H1 (cell line): ENCODE data around the gene PCDHGA1.

Source experiments
- EZH2 ChIP-seq: fragments of 200-600 bp; sonication (generic); IDR thresholded peaks from 2 replicates; pipeline ENCODE4 v1.7.1; 2012; ENCODE audit warnings: low read depth, mild to moderate bottlenecking, moderate library complexity, low read length, inconsistent platforms; ENCODE audit not compliant: severe bottlenecking
- GTF2F1 ChIP-seq: IDR thresholded peaks from 2 replicates; pipeline ENCODE4 v1.6.1; 2012; ENCODE audit warnings: low read depth, low read length, improper control_type of control experiment, borderline replicate concordance
- POLR2A ChIP-seq, 2 experiments: IDR thresholded peaks; 1 replicate in 1 of 2; 2 replicates in 1 of 2; pipeline ENCODE4 v1.6.1; 2011; ENCODE audit warnings: low read depth in 2 of 2, low read length in 2 of 2, mild to moderate bottlenecking in 2 of 2; ENCODE audit errors: control extremely low read depth in 1 of 2
- TCF12 ChIP-seq: IDR thresholded peaks from 2 replicates; pipeline ENCODE4 v1.6.1; 2011; ENCODE audit warnings: low read depth, mild to moderate bottlenecking, low read length
- TF ChIP-seq, protein P1 (sequence below), 3 experiments: IDR thresholded peaks; 1 replicate in 2 of 3; 2 replicates in 1 of 3; pipeline versions ENCODE4 v1.5.1 to v1.6.1; 2011; ENCODE audit warnings: low read length in 3 of 3, mild to moderate bottlenecking in 3 of 3, inconsistent platforms in 2 of 3, low read depth in 1 of 3, moderate library complexity in 1 of 3; ENCODE audit not compliant: insufficient read depth in 1 of 3; ENCODE audit errors: control extremely low read depth in 1 of 3
- TF ChIP-seq, protein P2 (sequence below): IDR thresholded peaks from 2 replicates; pipeline ENCODE4 v1.6.1; 2012; ENCODE audit warnings: inconsistent platforms

DNA sequence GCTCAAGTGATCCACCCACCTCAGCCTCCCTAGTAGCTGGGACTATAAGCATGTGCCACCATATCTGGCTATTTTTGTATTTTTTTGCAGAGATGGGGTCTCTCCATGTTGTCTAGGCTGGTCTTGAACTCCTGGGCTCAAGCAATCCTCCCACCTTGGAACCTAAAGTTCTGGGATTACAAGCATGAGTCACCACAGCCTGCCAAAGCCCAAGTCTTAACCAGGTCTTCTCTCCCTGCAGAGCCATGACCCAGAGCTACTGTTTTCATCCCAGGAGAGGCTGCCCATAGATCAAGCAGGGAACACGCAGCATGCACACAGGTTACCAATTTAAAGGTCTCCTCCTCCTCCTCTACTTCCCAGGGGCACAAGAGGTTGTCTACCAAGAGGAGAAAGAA lies 188.3 kb downstream of the PCDHGA1 start:
- TF ChIP-seq, protein P1, sequence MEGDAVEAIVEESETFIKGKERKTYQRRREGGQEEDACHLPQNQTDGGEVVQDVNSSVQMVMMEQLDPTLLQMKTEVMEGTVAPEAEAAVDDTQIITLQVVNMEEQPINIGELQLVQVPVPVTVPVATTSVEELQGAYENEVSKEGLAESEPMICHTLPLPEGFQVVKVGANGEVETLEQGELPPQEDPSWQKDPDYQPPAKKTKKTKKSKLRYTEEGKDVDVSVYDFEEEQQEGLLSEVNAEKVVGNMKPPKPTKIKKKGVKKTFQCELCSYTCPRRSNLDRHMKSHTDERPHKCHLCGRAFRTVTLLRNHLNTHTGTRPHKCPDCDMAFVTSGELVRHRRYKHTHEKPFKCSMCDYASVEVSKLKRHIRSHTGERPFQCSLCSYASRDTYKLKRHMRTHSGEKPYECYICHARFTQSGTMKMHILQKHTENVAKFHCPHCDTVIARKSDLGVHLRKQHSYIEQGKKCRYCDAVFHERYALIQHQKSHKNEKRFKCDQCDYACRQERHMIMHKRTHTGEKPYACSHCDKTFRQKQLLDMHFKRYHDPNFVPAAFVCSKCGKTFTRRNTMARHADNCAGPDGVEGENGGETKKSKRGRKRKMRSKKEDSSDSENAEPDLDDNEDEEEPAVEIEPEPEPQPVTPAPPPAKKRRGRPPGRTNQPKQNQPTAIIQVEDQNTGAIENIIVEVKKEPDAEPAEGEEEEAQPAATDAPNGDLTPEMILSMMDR (IDR thresholded peaks at IDR 0.05; ENCODE audit: control extremely low read depth in 1 of 3, insufficient read depth in 1 of 3, low read depth in 1 of 3, low read length in 3 of 3), result no peak
- TF ChIP-seq POLR2A (IDR thresholded peaks at IDR 0.05; ENCODE audit: control extremely low read depth in 1 of 2, low read depth in 2 of 2, low read length in 2 of 2), result no peak
- no peak for TF ChIP-seq TCF12
- no peak for TF ChIP-seq GTF2F1
- TF ChIP-seq EZH2, result no peak
- TF ChIP-seq, protein P2, sequence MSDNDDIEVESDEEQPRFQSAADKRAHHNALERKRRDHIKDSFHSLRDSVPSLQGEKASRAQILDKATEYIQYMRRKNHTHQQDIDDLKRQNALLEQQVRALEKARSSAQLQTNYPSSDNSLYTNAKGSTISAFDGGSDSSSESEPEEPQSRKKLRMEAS, result no peak
